ENCODE results near the gene VWA3B.

The VWA3B gene

DNA sequence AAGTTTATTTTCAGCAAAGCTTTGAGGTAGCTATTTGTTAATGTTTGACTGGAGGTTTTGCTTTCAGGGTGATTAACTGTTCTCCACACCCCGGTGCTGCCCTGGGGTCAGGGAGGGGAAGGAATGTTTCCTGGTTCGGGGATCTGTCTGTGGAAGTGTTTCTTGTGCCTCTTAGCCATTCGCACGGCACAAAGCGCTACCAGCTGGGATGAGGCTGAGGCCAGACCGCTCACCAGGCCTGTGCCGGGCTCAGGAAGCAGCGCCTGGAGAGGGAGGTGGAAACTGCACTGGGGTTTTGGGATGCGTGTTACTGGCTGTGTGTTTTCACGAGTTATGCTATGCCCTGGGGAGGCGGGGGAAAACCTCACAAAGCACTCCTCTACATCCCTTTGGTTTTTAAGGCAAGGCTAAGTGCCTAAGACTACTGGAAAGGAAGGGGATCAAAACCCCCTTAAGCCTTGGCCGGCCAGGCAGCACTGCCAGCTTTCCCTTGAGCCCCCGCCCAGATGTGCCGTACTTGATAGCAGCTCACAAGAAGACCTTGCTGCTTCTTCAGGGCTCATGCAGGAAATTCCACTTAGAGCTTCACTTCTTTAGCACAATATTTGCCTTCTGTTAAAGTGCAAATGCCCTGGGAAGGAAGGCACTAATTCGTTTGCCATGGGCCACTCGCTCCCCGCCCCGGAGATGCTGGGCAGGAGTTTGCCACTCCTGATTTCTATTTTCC, 193.6 kb downstream of the VWA3B start:
- no peak for TF ChIP-seq ZFX (IDR thresholded peaks at IDR 0.05)
- TF ChIP-seq, protein P1, sequence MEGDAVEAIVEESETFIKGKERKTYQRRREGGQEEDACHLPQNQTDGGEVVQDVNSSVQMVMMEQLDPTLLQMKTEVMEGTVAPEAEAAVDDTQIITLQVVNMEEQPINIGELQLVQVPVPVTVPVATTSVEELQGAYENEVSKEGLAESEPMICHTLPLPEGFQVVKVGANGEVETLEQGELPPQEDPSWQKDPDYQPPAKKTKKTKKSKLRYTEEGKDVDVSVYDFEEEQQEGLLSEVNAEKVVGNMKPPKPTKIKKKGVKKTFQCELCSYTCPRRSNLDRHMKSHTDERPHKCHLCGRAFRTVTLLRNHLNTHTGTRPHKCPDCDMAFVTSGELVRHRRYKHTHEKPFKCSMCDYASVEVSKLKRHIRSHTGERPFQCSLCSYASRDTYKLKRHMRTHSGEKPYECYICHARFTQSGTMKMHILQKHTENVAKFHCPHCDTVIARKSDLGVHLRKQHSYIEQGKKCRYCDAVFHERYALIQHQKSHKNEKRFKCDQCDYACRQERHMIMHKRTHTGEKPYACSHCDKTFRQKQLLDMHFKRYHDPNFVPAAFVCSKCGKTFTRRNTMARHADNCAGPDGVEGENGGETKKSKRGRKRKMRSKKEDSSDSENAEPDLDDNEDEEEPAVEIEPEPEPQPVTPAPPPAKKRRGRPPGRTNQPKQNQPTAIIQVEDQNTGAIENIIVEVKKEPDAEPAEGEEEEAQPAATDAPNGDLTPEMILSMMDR (conservative IDR thresholded peaks at IDR 0.05): no peak
- no peak overlapping the region for H3K27ac ChIP-seq

DNA sequence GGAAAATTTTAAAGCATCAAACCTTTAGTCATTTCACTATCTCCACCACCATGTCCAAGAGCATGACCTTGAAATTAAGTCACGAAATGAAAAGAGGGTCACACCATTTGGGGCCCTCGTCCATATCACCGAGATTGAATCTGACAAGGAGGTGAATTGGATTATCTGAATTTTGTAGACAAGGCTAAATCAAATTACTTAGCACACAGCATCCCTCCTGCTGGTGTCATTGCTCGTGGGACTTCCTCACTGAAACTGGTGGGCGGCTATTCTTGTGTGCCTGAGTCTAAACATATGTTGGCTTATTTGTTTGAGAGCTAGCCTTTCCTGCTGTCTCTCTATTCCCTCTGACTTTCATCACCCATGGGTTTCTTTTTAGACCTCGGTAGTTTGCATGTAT, 194.6 kb downstream of the VWA3B start:
- no peak overlapping the region for H3K27ac ChIP-seq
- TF ChIP-seq, protein P1 (conservative IDR thresholded peaks at IDR 0.05): no peak
- TF ChIP-seq ZFX (IDR thresholded peaks at IDR 0.05): no peak

DNA sequence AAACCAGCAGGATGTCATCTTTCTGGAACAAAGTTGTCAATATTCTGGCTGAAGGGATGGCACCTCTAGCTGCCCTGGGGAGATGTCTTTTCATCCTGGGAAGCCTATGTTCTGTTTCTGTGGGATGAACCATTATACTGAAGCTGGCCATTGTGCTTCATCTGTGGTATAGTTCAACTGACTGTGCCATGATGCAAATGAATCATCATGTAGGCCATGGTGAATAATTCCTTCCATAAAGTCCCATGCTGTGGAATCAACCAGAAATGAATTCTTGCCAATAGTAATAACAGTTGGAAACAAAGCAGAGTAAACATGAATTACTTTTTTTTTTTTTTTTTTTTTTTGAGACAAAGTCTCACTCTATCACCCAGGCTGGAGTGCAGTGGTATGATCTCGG, 195.1 kb downstream of the VWA3B start:
- H3K27ac ChIP-seq: no peak overlapping the region
- no peak for TF ChIP-seq ZFX (IDR thresholded peaks at IDR 0.05)
- TF ChIP-seq, protein P1 (conservative IDR thresholded peaks at IDR 0.05): no peak

DNA sequence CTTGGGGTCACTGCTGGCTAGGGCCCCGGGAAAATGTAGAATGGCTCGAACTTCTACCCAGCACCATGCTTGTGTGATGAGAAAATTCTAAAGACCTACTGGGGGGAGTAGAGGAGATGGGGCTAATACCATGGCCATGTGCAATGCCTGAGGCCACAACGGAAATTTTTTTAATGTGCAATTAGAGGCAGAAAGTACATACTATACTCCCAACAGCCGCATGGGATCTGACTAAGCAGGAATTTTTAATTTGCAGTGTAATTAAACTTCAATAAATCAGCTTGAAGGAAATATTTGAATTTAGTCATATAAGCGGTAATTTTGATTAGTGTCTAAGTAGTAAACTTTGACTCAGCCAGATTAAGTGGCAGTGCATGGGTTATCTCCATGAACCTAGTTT, 206.1 kb downstream of the VWA3B start:
- TF ChIP-seq, protein P1 (conservative IDR thresholded peaks at IDR 0.05): no peak
- TF ChIP-seq ZFX (IDR thresholded peaks at IDR 0.05): no peak
- no peak overlapping the region for H3K27ac ChIP-seq

DNA sequence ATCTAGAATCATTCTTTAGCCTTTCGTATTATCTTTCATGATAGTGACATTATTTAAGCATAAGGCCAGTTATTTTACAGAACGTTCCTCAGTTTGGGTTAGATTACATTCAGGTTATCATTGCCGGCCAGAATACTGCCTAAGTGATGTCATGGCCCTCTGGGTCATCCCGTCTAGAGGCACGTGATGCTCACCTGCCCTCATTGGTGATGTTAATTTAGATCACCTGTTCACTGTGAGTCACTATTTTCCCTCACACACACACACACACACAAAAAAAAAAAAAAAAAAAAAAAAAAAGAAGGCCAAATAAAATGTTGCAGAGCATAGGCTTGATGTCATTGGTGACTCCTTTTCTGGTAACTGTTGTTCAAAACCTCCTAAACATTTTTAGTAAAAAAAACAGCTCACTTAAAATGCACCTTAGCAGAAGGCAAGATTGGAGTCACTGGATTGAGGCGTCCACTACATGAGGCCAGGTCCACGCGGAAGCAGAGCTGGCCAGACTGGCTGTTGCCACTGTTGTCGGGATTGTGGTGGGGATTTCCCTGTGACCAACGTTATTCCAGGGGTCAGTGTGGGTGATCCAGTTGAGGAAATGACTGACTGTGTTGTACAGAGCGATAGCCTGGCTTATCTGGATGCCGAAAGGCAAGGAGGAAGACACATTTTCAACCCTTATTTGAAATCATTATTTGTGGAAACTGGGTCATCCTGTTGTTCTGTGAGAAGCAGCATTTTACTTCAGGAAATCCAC, 207.1 kb downstream of the VWA3B start:
- no peak overlapping the region for H3K27ac ChIP-seq
- no peak for TF ChIP-seq ZFX (IDR thresholded peaks at IDR 0.05)
- TF ChIP-seq, protein P1 (conservative IDR thresholded peaks at IDR 0.05): no peak

DNA sequence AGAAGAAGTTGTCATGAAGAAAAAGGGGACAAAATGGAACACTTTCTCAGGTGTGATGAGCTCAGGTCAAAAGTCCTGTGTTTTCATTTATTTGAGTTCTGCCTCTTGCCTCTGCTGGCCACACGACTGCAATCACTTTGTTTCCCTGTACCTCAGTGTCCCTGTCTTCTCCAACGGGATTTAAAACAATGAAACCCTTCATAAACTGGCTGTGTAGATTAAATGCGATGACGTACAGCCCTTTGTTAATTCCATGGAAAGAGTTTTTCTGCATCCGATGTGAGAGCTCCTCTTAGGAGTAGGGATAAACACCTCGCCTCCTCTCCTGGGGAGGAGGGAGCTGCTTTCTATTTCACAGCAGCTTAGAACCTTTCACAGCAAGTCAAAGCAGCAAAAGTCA, 207.7 kb downstream of the VWA3B start:
- TF ChIP-seq, protein P1 (conservative IDR thresholded peaks at IDR 0.05): no peak
- TF ChIP-seq ZFX (IDR thresholded peaks at IDR 0.05): no peak
- no peak overlapping the region for H3K27ac ChIP-seq

DNA sequence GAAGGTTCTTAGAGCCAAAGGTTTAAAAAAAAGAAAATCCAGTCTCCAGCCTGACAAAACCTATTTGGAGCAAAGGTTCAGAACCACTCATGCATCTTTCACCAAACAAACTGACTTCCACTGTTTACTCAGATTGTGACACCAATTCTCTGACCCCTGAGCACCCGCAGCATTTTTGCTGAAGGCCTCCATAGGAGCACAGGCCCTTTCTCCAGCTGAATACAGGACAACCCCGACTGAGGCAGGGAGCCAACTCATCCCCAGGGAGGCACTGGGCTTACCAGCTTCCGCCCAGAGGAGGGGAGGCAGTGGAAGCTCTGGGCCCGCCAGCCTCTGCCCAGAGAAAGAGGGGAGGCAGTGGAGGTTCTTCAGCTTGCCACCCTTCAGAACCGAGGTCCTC, 208.3 kb downstream of the VWA3B start:
- no peak overlapping the region for H3K27ac ChIP-seq
- TF ChIP-seq, protein P1 (conservative IDR thresholded peaks at IDR 0.05): no peak
- TF ChIP-seq ZFX (IDR thresholded peaks at IDR 0.05): no peak
